H9 (cell line): ENCODE data around the gene VGLL3. TPM values are rescaled to one million over a fixed set of nuclear protein-coding genes. Genes with fewer than 3 reads are reported as not detected.

Experiments used
- DNase-seq: peaks from one replicate; pipeline ENCODE4 v3.0.0-alpha.2; 2017
- H2AFZ ChIP-seq: one replicate; pipeline ENCODE4 v1.6.1; 2013; ENCODE audit warnings: mild to moderate bottlenecking, low read length, control low read depth, moderate library complexity
- H2AK5ac ChIP-seq: 2 replicates; pipeline ENCODE4 v1.6.1; 2013; ENCODE audit warnings: low read length, control low read depth, mixed read lengths; ENCODE audit not compliant: insufficient read length
- H2BK120ac ChIP-seq: one replicate; pipeline ENCODE4 v1.6.1; 2013; ENCODE audit warnings: low read depth, mild to moderate bottlenecking, low read length, control low read depth, inconsistent platforms; ENCODE audit not compliant: poor library complexity, severe bottlenecking
- H2BK12ac ChIP-seq: 2 replicates; pipeline ENCODE4 v1.6.1; 2013; ENCODE audit warnings: low read length, control low read depth, mixed read lengths, low read depth; ENCODE audit not compliant: insufficient read length
- H2BK15ac ChIP-seq: 2 replicates; pipeline ENCODE4 v1.6.1; 2013; ENCODE audit warnings: low read depth, low read length, control low read depth
- H2BK20ac ChIP-seq: one replicate; pipeline ENCODE4 v1.6.1; 2013; ENCODE audit warnings: low read depth, mild to moderate bottlenecking, low read length, control low read depth, inconsistent platforms; ENCODE audit not compliant: poor library complexity, severe bottlenecking
- H2BK5ac ChIP-seq: 2 replicates; pipeline ENCODE4 v1.6.1; 2013; ENCODE audit warnings: low read length, control low read depth, mixed read lengths; ENCODE audit not compliant: insufficient read length
- H3K14ac ChIP-seq: 2 replicates; pipeline ENCODE4 v1.6.1; 2013; ENCODE audit warnings: low read length, control low read depth; ENCODE audit not compliant: insufficient read depth
- H3K18ac ChIP-seq: 2 replicates; pipeline ENCODE4 v1.6.1; 2013; ENCODE audit warnings: low read depth, mild to moderate bottlenecking, mixed read lengths, low read length, control low read depth; ENCODE audit not compliant: insufficient read length
- H3K23ac ChIP-seq: 2 replicates; pipeline ENCODE4 v1.6.1; 2013; ENCODE audit warnings: low read length, control low read depth, mixed read lengths, low read depth; ENCODE audit not compliant: insufficient read length
- H3K23me2 ChIP-seq: 2 replicates; pipeline ENCODE4 v1.6.1; 2013; ENCODE audit warnings: low read depth, mild to moderate bottlenecking, mixed read lengths, low read length, control low read depth; ENCODE audit not compliant: insufficient read length, poor library complexity, severe bottlenecking
- H3K27ac ChIP-seq: 2 replicates; pipeline ENCODE4 v1.5.1; 2013; ENCODE audit warnings: low read length, control low read depth, mixed read lengths, low read depth; ENCODE audit not compliant: insufficient read length
- H3K27me3 ChIP-seq: 2 replicates; pipeline ENCODE4 v1.6.1; 2013; ENCODE audit warnings: low read length, control low read depth, inconsistent platforms; ENCODE audit not compliant: insufficient read depth
- H3K4ac ChIP-seq: 2 replicates; pipeline ENCODE4 v1.6.1; 2013; ENCODE audit warnings: low read depth, mild to moderate bottlenecking, control low read depth, inconsistent platforms, low read length, moderate library complexity
- H3K4me1 ChIP-seq: 2 replicates; pipeline ENCODE4 v1.6.1; 2013; ENCODE audit warnings: low read length, control low read depth, inconsistent platforms; ENCODE audit not compliant: insufficient read depth
- H3K4me2 ChIP-seq: 2 replicates; pipeline ENCODE4 v1.6.1; 2013; ENCODE audit warnings: low read length, control low read depth, mixed read lengths; ENCODE audit not compliant: insufficient read length, insufficient read depth
- H3K56ac ChIP-seq: 2 replicates; pipeline ENCODE4 v1.6.1; 2013; ENCODE audit warnings: low read depth, mild to moderate bottlenecking, mixed read lengths, low read length, control low read depth; ENCODE audit not compliant: insufficient read length
- H3K79me1 ChIP-seq: 2 replicates; pipeline ENCODE4 v1.6.1; 2013; ENCODE audit warnings: low read depth, mild to moderate bottlenecking, moderate library complexity, low read length, control low read depth, inconsistent platforms; ENCODE audit not compliant: insufficient read depth, poor library complexity, severe bottlenecking
- H3K79me2 ChIP-seq: 2 replicates; pipeline ENCODE4 v1.6.1; 2013; ENCODE audit warnings: low read length, control low read depth, inconsistent platforms; ENCODE audit not compliant: insufficient read depth
- H3K9ac ChIP-seq: 2 replicates; pipeline ENCODE4 v1.6.1; 2013; ENCODE audit warnings: low read length, control low read depth, mixed read lengths; ENCODE audit not compliant: insufficient read length; ENCODE audit errors: extremely low read depth
- H3K9me3 ChIP-seq: one replicate; pipeline ENCODE4 v1.6.1; 2013; ENCODE audit warnings: low read depth, low read length, inconsistent platforms; ENCODE audit not compliant: control insufficient read depth
- H3T11ph ChIP-seq: one replicate; pipeline ENCODE4 v1.6.1; 2013; ENCODE audit warnings: mild to moderate bottlenecking, low read length, control low read depth, inconsistent platforms
- H4K20me1 ChIP-seq: one replicate; pipeline ENCODE4 v1.6.1; 2013; ENCODE audit not compliant: control insufficient read depth, insufficient read length, insufficient read depth
- H4K5ac ChIP-seq: 2 replicates; pipeline ENCODE4 v1.6.1; 2013; ENCODE audit warnings: low read depth, mild to moderate bottlenecking, mixed read lengths, low read length, control low read depth; ENCODE audit not compliant: insufficient read length
- H4K8ac ChIP-seq: replicated peaks from 2 replicates; pipeline ENCODE4 v1.6.1; 2013; ENCODE audit warnings: low read length, control low read depth, mixed read lengths, low read depth; ENCODE audit not compliant: insufficient read length
- H4K91ac ChIP-seq: 2 replicates; pipeline ENCODE4 v1.6.1; 2013; ENCODE audit warnings: low read depth, mild to moderate bottlenecking, moderate library complexity, mixed read lengths, low read length, control low read depth; ENCODE audit not compliant: insufficient read length
- H3K27ac Mint-ChIP-seq, 3 experiments: 2 replicates in 2 of 3; 3 replicates in 1 of 3; pipeline ENCODE4 v1.8.0; 2020 to 2021; ENCODE audit warnings: mixed read lengths in 3 of 3, mild to moderate bottlenecking in 1 of 3, moderate library complexity in 1 of 3
- H3K27me3 Mint-ChIP-seq: 2 replicates; pipeline ENCODE4 v1.8.0; 2021; ENCODE audit warnings: low read depth, mild to moderate bottlenecking, moderate library complexity, mixed read lengths
- H3K36me3 Mint-ChIP-seq, 3 experiments: 2 replicates in 2 of 3; 3 replicates in 1 of 3; pipeline ENCODE4 v1.8.0; 2020 to 2021; ENCODE audit warnings: low read depth in 3 of 3, mixed read lengths in 3 of 3; ENCODE audit not compliant: insufficient read depth in 1 of 3
- H3K4me1 Mint-ChIP-seq, 2 experiments: 2 replicates each; pipeline ENCODE4 v1.8.0; 2020; ENCODE audit warnings: mixed read lengths in 2 of 2
- H3K4me3 Mint-ChIP-seq, 2 experiments: 2 replicates in 1 of 2; 3 replicates in 1 of 2; pipeline ENCODE4 v1.8.0; 2020 to 2021; ENCODE audit warnings: mild to moderate bottlenecking in 2 of 2, mixed read lengths in 2 of 2, moderate library complexity in 1 of 2
- H3K9me3 Mint-ChIP-seq, 2 experiments: 2 replicates in 1 of 2; 3 replicates in 1 of 2; pipeline ENCODE4 v1.8.0; 2020; ENCODE audit warnings: mild to moderate bottlenecking in 2 of 2, mixed read lengths in 2 of 2, moderate library complexity in 1 of 2
- WGBS: extraction: QIAGEN DNeasy Blood & Tissue Kit; methylation state at CpG from one replicate; pipeline ENCODE4 v1.1.7; 2013; ENCODE audit warnings: missing lambda C conversion rate, low lambda C conversion rate, mixed read lengths; ENCODE audit not compliant: insufficient read length; ENCODE audit errors: extremely low coverage; 5-methylcytosine and 5-hydroxymethylcytosine counted together
- total RNA-seq: library from RNA; stranded (reverse); gene quantifications from 2 replicates; pipeline ENCODE4 v1.2.1, GENCODE V29; 2021
- TF ChIP-seq, protein P1 (sequence below): fragments of 200-600 bp; sonication (generic); conservative IDR thresholded peaks from 3 replicates; pipeline ENCODE4 v1.8.0; 2021; ENCODE audit warnings: antibody characterized with exemption, mild to moderate bottlenecking

VGLL3 gene
- total RNA-seq, 1 experiment from 2014 or later: 19.7 TPM

DNA sequence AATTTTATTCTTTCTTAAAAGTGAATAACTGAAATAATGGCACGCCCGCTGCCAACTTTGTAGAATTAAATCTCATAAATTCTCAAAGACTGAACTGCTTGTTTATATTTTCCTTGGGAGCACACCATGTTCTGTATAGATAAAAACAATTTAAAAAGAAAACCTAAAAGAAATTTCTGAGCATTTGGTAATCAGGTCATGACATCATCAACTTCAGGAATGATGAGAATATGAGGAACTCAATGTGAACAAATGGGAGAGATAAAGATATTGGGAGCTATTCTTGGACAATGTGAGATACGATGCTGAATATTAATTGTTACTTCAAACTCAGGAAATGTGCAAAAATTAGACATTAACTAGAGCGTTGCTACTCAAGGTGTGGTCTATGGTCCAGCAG is 10.0 kb upstream of the VGLL3 start:
- no peak overlapping the region for H3K9ac ChIP-seq
- H3K4me1 Mint-ChIP-seq: peaks cover 4 to 14% of the 10 kb centered on the region in 2 experiments; a peak in 3 of 4 replicates
- no peak overlapping the region for H3K56ac ChIP-seq
- no peak overlapping the region for H3K4ac ChIP-seq
- no peaks in the 10 kb centered on the region for H3K79me2 ChIP-seq
- H3K18ac ChIP-seq: no peak overlapping the region
- H4K8ac ChIP-seq: no peak overlapping the region
- no peak overlapping the region for H3K23ac ChIP-seq
- H3K27me3 ChIP-seq: no peaks in the 10 kb centered on the region
- H3K4me1 ChIP-seq: no peaks in the 10 kb centered on the region
- H2BK120ac ChIP-seq: no peak overlapping the region
- no peak overlapping the region for H3K27ac Mint-ChIP-seq
- H4K20me1 ChIP-seq: no peaks in the 10 kb centered on the region
- H2BK15ac ChIP-seq: no peak overlapping the region
- H2AFZ ChIP-seq: no peak overlapping the region
- H2AK5ac ChIP-seq: no peak overlapping the region
- H3K9me3 Mint-ChIP-seq: no peaks in the 10 kb centered on the region
- no peaks in the 10 kb centered on the region for H3K36me3 Mint-ChIP-seq
- TF ChIP-seq, protein P1, sequence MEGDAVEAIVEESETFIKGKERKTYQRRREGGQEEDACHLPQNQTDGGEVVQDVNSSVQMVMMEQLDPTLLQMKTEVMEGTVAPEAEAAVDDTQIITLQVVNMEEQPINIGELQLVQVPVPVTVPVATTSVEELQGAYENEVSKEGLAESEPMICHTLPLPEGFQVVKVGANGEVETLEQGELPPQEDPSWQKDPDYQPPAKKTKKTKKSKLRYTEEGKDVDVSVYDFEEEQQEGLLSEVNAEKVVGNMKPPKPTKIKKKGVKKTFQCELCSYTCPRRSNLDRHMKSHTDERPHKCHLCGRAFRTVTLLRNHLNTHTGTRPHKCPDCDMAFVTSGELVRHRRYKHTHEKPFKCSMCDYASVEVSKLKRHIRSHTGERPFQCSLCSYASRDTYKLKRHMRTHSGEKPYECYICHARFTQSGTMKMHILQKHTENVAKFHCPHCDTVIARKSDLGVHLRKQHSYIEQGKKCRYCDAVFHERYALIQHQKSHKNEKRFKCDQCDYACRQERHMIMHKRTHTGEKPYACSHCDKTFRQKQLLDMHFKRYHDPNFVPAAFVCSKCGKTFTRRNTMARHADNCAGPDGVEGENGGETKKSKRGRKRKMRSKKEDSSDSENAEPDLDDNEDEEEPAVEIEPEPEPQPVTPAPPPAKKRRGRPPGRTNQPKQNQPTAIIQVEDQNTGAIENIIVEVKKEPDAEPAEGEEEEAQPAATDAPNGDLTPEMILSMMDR: no peak
- no peak overlapping the region for H2BK20ac ChIP-seq
- no peak for DNase-seq
- H3K23me2 ChIP-seq: no peaks in the 10 kb centered on the region
- H3K79me1 ChIP-seq: no peaks in the 10 kb centered on the region
- H3K27ac ChIP-seq: no peak overlapping the region
- H3K27me3 Mint-ChIP-seq: no peaks in the 10 kb centered on the region
- H3K4me2 ChIP-seq: no peak overlapping the region
- no peak overlapping the region for H2BK5ac ChIP-seq
- no peak overlapping the region for H3T11ph ChIP-seq
- H4K91ac ChIP-seq: no peak overlapping the region
- no CpG with 5 or more reads among the region's 4 CpGs for WGBS
- H2BK12ac ChIP-seq: no peak overlapping the region
- no peak overlapping the region for H3K14ac ChIP-seq
- H3K4me3 Mint-ChIP-seq: no peak overlapping the region
- H3K9me3 ChIP-seq: no peaks in the 10 kb centered on the region
- H4K5ac ChIP-seq: no peak overlapping the region
